COR-L47 (cell line): ENCODE results near the gene PDSS2.
"Not testable (repeated sequence)": the region's sequence is repeated elsewhere in the genome, so short reads cannot be mapped to it uniquely, and the experiment has no call there.

Experiments
- DNase-seq: peaks from one replicate; lab custom pipeline; 2025; lab: John Stamatoyannopoulos, UW

The PDSS2 gene

DNA sequence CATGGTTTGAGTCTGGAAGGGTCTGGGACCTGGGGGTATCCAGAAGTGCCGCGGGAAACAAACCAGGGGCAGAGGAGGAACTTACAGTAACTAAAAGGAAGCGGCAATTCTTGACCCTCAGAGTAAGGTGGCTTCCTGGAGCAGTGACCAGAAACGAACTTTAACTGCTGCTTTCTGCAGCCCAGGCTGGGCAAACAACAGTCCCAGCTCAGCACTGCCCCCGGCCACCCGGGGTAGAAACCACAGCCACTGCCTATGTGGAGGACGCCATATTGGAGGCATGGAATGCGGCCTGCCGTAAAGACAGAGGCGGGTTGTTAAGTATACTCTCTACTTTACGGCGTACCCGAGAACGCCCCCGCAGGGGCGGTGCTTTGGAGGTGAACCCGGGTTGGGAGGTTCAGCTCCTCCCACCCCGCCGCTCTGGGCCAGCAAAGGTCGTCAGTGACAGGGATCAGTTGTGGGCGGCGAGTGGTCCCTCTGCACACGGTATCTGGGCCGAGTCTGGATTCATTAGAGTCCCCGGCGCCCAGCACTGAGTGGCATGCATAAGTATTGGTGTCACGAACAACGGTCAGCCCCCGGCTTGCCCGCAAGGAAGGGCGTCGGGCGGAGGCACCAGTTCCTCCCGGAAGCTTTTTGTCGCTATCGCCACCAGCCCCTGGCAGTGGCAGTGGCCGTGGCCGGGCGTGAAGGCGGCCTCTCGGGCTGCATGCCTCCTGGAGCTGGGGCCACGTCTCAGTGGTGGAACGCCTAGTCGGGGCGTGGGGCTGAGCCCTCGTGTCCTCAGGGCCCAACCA lies at the start of gene PDSS2:
TSS of gene PDSS2 (minus strand) at position 282 of the 800 bp plus-strand sequence. CDS start at position 3, 279 bp downstream.
- DNase-seq, result peak; percentile 72

DNA sequence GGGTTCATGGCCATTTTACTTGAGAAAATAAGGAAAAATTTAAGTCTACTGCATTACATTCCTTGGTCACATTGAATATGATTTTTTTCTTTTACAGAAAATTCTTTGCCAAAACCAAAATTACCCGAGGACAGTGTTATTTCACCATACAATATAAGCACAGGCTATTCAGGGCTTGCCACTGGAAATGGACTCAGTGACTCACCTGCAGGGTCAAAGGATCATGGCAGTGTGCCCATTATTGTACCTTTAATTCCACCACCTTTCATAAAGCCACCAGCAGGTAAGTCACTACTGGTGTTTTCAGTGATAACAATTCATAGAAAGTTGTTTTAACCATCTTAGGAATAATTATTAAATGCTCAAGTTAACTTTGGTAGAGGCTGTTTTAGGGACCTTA lies 46.8 kb upstream of the PDSS2 start:
- DNase-seq, result no peak

DNA sequence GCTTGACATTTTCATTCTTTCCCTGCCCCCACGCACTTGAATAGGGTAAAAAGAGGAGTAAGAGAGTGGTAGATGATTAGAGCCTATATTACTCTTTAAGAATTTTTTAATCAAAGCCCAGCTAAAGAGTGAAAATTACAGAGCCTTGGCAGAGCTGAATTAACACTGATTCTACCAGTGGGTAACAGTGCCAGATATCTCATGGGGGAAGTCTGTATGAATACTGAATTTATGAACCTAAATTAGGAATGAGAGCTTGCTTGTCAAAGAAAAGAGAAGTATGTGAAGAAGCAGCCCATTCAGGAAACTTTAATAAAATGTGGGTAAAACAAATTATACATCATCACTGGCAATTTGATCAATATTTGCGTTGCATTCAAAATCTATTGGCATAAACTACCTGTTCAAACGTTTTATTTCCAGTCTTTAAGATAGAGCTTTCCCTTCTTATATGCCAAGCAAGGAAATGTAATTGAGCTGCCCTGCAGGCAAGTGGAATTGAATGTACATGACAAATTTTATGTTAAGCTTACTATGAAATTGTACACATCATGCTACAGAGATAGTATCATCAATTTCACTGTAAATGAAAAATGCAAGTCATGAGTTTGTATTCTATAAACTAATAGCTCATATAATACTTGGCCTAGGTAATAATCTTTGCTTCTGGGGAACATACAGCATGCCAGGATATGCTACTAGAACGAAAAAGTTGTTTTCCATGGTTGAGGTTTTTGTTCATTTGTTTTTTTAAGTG lies 45.1 kb upstream of the PDSS2 start:
- no peak for DNase-seq

GRCh38 chr6:107496892-107497684 lies 37.7 kb upstream of the PDSS2 start:
- no peak for DNase-seq

GRCh38 chr6:107495971-107496370 lies 36.6 kb upstream of the PDSS2 start:
- DNase-seq, result no peak

DNA sequence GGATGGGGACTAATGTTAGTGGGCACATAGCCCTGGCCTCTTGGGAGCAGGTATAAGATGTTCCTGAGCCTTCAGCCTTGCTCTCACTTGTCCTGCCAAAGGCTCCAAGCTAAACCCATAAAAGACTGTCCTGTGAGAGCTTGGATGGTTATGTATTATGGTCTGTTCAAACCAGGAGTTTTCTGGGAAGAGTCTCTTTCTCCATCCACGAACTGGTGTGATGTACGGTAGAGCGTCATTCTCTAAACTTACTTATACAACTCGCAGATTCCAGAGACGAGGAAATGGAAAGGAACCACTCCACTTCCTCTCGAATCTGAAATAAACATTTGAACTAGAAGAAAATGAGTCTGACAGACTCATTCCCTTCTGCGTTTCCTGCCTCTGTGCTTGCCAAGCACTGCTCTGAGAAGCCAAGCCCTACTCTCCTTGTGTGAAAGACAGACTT lies 35.9 kb upstream of the PDSS2 start:
- no peak for DNase-seq

GRCh38 chr6:107493158-107494057 lies 34.0 kb upstream of the PDSS2 start:
- DNase-seq, result no peak

- no peak for DNase-seq
Observed at GRCh38 chr6:107491760-107492660, 32.6 kb upstream of the PDSS2 start.

- peak; percentile 19 for DNase-seq
Observed at GRCh38 chr6:107491138-107491609, 31.8 kb upstream of the PDSS2 start.

GRCh38 chr6:107490566-107491137 lies 31.3 kb upstream of the PDSS2 start:
- no peak for DNase-seq

DNA sequence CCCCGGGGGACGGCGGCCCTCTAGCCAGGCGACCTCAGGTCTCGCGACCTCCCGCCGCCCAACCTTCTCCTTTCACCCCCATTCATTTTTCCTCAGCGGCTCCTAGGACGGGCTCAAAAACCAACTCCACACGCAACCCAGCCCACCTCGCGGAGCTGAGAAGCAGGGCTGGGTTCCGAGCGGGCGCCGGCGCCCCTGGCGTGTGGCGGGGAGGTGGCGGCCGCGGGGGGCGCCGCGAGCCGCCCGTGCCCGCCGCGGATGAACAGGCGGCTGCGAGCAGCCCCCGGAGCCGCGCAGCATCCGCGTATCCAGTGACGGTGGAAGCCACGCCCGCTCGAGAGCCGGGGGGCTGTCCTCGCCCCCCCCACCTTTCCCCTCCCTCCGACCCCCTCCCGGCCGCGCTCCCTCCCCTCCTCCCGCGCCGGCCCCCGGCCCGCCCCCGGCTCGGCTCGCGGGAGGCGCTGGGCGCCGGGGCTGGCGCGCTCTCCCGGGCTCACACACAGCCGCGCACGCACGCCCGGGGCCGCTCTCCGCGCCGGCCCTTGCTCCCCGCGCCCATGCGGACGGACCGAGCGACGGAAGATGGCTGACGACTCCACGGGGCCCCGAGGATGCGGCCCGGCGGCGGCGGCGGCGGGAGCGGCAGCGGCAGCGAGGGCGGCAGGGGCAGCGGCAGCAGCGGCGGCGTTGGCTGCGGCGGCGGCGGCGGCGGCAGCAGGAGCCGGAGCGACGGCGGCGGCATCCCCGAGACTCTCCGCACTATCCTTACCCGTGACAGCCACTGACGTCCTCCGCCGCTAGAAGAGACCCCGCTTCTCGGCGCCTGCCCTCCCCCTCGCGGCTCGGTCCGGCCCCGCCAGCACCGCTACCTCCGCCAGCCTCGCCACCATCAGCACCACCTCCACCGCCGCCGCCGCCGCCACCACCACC lies 30.5 kb upstream of the PDSS2 start, which contains the start of gene SOBP:
TSS of gene SOBP (plus strand) at position 482 of the 930 bp plus-strand sequence. CDS start 500 bp downstream, outside the sequence.
- DNase-seq, result peak; percentile 46

- peak; percentile 19 for DNase-seq
Observed at GRCh38 chr6:107488875-107489635, 29.7 kb upstream of the PDSS2 start.

DNA sequence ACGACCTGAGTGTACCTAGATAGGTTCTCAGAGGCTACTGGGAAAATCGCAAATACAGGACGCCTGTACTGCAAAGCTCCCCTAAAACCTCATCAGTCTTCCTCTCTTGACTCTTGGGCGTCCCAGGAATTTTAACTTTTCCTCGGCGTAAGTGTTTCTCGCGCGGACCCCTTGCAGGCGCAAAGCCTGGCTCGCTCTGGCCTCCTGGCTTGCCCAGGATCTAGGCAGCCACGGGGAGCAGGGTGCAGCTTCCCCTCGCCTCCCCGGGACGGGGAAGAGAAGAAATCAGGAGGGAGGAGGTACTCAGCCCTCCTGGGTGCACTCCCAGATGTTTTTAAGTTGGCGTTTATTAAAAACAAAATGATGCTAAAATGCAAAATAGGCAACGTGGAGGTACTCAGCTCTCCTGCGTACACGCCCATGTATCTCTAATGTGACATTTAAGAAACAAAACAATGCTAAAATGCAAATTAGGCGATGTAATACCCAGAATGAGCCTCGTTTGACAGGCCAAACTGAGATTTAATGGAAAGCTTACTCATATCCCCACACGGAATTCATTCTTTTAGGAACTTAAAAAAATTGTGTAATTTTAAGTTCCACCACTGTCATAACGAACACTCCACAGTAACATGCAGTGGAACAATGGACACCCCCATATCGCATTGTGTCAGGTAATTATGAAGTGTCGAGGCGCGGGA lies 29.0 kb upstream of the PDSS2 start:
- DNase-seq, result no peak

- DNase-seq, result no peak
Observed at GRCh38 chr6:107485157-107485556, 25.8 kb upstream of the PDSS2 start.

DNA sequence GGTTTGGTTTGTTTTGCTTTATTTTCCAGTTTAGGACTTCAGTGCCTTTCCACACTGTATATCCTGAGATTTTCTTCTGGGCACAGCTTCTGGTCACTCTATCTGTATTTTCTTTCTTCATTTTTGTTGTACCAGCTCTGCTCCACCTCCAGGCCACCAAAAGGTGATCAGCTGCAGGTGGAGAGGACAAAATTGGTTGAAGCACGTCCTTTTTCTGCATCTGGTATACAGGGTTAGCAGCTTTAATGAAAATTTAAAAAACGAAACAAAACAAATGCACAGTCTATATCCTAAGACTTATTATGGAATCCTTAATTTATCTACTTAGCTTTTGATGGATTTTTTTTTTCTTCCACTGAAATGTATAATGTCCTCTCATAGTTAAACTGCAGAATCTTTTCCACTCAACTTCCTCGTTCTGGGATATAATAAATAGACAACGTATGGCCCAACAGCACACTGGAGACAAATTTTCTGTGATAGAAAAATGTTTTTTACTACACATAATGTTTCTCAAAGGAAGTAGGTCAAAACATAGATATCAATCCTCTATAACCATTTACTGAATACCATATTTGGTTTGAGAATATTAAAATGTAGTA lies 19.8 kb upstream of the PDSS2 start:
- no peak for DNase-seq

GRCh38 chr6:107475826-107476225 lies 16.5 kb upstream of the PDSS2 start:
- DNase-seq, result not testable (repeated sequence)

DNA sequence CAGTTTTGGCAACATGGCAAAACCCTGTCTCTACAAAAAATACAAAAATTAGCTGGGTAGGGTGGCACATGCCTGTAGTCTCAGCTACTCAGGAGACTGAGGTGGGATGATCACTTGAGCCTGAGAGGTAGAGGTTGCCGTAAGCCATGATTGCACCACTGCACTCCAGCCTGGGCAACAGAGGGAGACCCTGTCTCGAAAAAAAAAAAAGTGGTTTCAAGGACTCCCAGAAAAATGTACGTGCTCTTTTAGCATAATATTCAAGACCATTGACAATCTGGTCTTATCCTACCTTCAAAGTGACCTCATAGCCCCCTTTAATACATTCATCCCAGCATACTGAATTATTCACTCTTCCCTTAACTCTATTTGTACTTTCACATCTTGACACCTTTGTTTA lies 16.0 kb upstream of the PDSS2 start:
- not testable (repeated sequence) for DNase-seq
